K562 (cell line): Measurements from ENCODE around the gene NUP98. TPM values are rescaled to one million over a fixed set of nuclear protein-coding genes. Genes with fewer than 3 reads are reported as not detected.
A peak's percentile ranks its signal among the peaks of the same experiment; 100 is the strongest.

Source experiments
- ATF3 ChIP-seq, 2 experiments: fragments of 450-650 bp in 1 of 2; sonication (generic) in 1 of 2; formaldehyde crosslinking in 1 of 2; IDR thresholded peaks in 1 of 2; conservative IDR thresholded peaks in 1 of 2; 2 replicates each; pipeline versions ENCODE4 v1.6.1 to v1.8.1; 2016 to 2023; ENCODE audit warnings: mild to moderate bottlenecking in 2 of 2, moderate library complexity in 2 of 2, inconsistent platforms in 1 of 2, missing genetic modification reagents in 1 of 2
- ATF6 ChIP-seq: sonication (generic); formaldehyde crosslinking; IDR thresholded peaks from 2 replicates; pipeline ENCODE4 v1.4.0; 2020; ENCODE audit warnings: mild to moderate bottlenecking, missing genetic modification reagents
- BMI1 ChIP-seq: fragments of 150-350 bp; IDR thresholded peaks from 2 replicates; pipeline ENCODE4 v1.6.1; 2014; ENCODE audit warnings: low read length
- CEBPB ChIP-seq: fragments of 450-650 bp; IDR thresholded peaks from 2 replicates; pipeline ENCODE4 v1.6.1; 2016; ENCODE audit warnings: missing genetic modification characterization, missing compliant biosample characterization
- CGGBP1 ChIP-seq: fragments of 250-450 bp; sonication (Bioruptor Pico); IDR thresholded peaks from 2 replicates; pipeline ENCODE4 v1.9.0; 2021; ENCODE audit warnings: mild to moderate bottlenecking
- CTBP1 ChIP-seq: fragments of 450-650 bp; IDR thresholded peaks from 2 replicates; pipeline ENCODE4 v1.6.1; 2016; ENCODE audit warnings: borderline replicate concordance
- GMEB1 ChIP-seq: fragments of 250-450 bp; sonication (Bioruptor Pico); IDR thresholded peaks from 2 replicates; pipeline ENCODE4 v1.4.0; 2020; ENCODE audit warnings: mild to moderate bottlenecking
- HSF4 ChIP-seq: fragments of 250-450 bp; sonication (Bioruptor Pico); IDR thresholded peaks from 2 replicates; pipeline ENCODE4 v2.1.2; 2022; ENCODE audit warnings: mild to moderate bottlenecking, moderate library complexity, borderline replicate concordance
- MAZ ChIP-seq, 2 experiments: fragments of 450-650 bp in 1 of 2; sonication (generic) in 1 of 2; formaldehyde crosslinking; IDR thresholded peaks in 1 of 2; conservative IDR thresholded peaks in 1 of 2; 2 replicates each; pipeline versions ENCODE4 v1.4.0 to v1.5.0; 2020; ENCODE audit warnings: mild to moderate bottlenecking in 1 of 2, missing genetic modification reagents in 1 of 2
- MCM7 ChIP-seq, 2 experiments: fragments of 450-650 bp; IDR thresholded peaks; 2 replicates each; pipeline ENCODE4 v1.6.1; 2016 to 2018
- MXI1 ChIP-seq: IDR thresholded peaks from 2 replicates; pipeline ENCODE4 v1.6.1; 2011; ENCODE audit warnings: low read depth, mild to moderate bottlenecking, improper control_type of control experiment, low read length
- NR3C1 ChIP-seq: sonication (generic); formaldehyde crosslinking; IDR thresholded peaks from 2 replicates; pipeline ENCODE4 v1.8.1; 2022; ENCODE audit warnings: missing genetic modification reagents
- PHF20 ChIP-seq: fragments of 450-650 bp; IDR thresholded peaks from 2 replicates; pipeline ENCODE4 v1.6.1; 2018; ENCODE audit not compliant: partially characterized antibody
- PKNOX1 ChIP-seq: fragments of 450-650 bp; IDR thresholded peaks from 2 replicates; pipeline ENCODE4 v1.6.1; 2016
- RFX1 ChIP-seq: fragments of 450-650 bp; IDR thresholded peaks from 2 replicates; pipeline ENCODE4 v1.6.1; 2016; ENCODE audit warnings: mild to moderate bottlenecking, moderate library complexity
- RFX7 ChIP-seq: fragments of 250-450 bp; sonication (Bioruptor Pico); IDR thresholded peaks from 2 replicates; pipeline ENCODE4 v1.5.1; 2021; ENCODE audit warnings: mild to moderate bottlenecking
- SRSF3 ChIP-seq: fragments of 200-400 bp; formaldehyde crosslinking; IDR thresholded peaks from 2 replicates; pipeline ENCODE4 v1.6.1; 2016; ENCODE audit warnings: mild to moderate bottlenecking, low read length, moderate library complexity; ENCODE audit not compliant: insufficient read depth
- TCF7 ChIP-seq: sonication (generic); IDR thresholded peaks from 2 replicates; pipeline ENCODE4 v1.6.1; 2016; ENCODE audit warnings: antibody characterized with exemption, borderline replicate concordance
- TEAD1 ChIP-seq, 2 experiments: fragments of 450-650 bp in 1 of 2; sonication (generic) in 1 of 2; formaldehyde crosslinking; IDR thresholded peaks; 2 replicates each; pipeline versions ENCODE4 v1.4.0 to v1.8.0; 2020 to 2022; ENCODE audit warnings: mild to moderate bottlenecking in 2 of 2, missing genetic modification reagents in 1 of 2
- ZC3H11A ChIP-seq: IDR thresholded peaks from 2 replicates; pipeline ENCODE4 v1.6.1; 2012; ENCODE audit warnings: low read depth, low read length, improper control_type of control experiment
- ZNF146 ChIP-seq: IDR thresholded peaks from one replicate; pipeline ENCODE4 v1.6.1; 2018; ENCODE audit warnings: missing compliant biosample characterization; ENCODE audit not compliant: unreplicated experiment
- ZNF282 ChIP-seq: sonication (generic); formaldehyde crosslinking; IDR thresholded peaks from 2 replicates; pipeline ENCODE4 v1.8.1; 2023; ENCODE audit warnings: missing genetic modification reagents
- ZNF780A ChIP-seq: fragments of 250-450 bp; sonication (Bioruptor Pico); IDR thresholded peaks from 2 replicates; pipeline ENCODE4 v1.5.0; 2021; ENCODE audit warnings: mild to moderate bottlenecking
- polyA plus RNA-seq, 8 experiments: library from polyadenylated mRNA; depleted of rRNA in 4 of 8; stranded (reverse) in 5 of 8; unstranded in 3 of 8; fragments of >200 nt; fragmentation: Nextera tagmentation in 2 of 8; fragmentation: Illumina TruSeq in 1 of 8; extraction: Ambion mirVana in 2 of 8; extraction: Trizol in 1 of 8; gene quantifications; 2 replicates each; pipeline versions ENCODE4 v1.2.1 to v1.2.3, GENCODE V29; 2011 to 2014; ENCODE audit warnings: inconsistent platforms in 1 of 8, missing spikeins in 1 of 8
- total RNA-seq, 7 experiments: library from RNA; depleted of rRNA in 6 of 7; stranded (reverse); fragments of >200 nt in 6 of 7; fragmentation: Illumina TruSeq in 2 of 7; extraction: Trizol in 2 of 7; gene quantifications; 2 replicates each; pipeline versions ENCODE4 v1.2.1 to v1.2.3, GENCODE V29; 2011 to 2021; ENCODE audit warnings: low replicate concordance in 1 of 7

Gene NUP98
- total and polyA plus RNA-seq, 9 of the 15 experiments (the other 6 are each of a cell fraction or from before 2014, with no cell fraction given), result 45.1 to 196 (median 130) TPM

- TF ChIP-seq HSF4 (CRISPR knock-in tag) (no peak), PHF20 (peak; percentile 82), RFX7 (no peak), CTBP1 (peak; percentile 91), SRSF3 (0 out of 2 replicates have a peak, but pooled peaks have one; percentile 25), CGGBP1 (CRISPR knock-in tag) (peak; percentile 71; the same call in 1 of the 2 replicates), TEAD1 (CRISPR knock-in tag; IDR thresholded peaks at IDR 0.05) (peak in 1 of 2 experiments; percentile 32; a peak in 1 of 4 replicates), PKNOX1 (peak; percentile 100), BMI1 (no peak), ATF3 (IDR thresholded peaks at IDR 0.05) (peak; percentile 100), ATF3 (CRISPR knock-in tag; conservative IDR thresholded peaks at IDR 0.05) (peak; percentile 95), ZC3H11A (0 out of 2 replicates have a peak, but pooled peaks have one; percentile 7), TCF7 (peak; percentile 17), MCM7 (IDR thresholded peaks at IDR 0.05) (no peak), GMEB1 (CRISPR knock-in tag) (peak; percentile 95), ZNF282 (CRISPR knock-in tag) (peak; percentile 62; the same call in 1 of the 2 replicates), CEBPB (tag) (peak; percentile 99), RFX1 (peak; percentile 76), MXI1 (0 out of 2 replicates have a peak, but pooled peaks have one; percentile 32), ZNF146 (CRISPR knock-in tag) (no peak), ATF6 (CRISPR knock-in tag) (0 out of 2 replicates have a peak, but pooled peaks have one; percentile 56), MAZ (CRISPR knock-in tag; conservative IDR thresholded peaks at IDR 0.05 in 1 of 2, IDR thresholded peaks at IDR 0.05 in 1 of 2) (peak; percentile 91 to 96), ZNF780A (CRISPR knock-in tag) (no peak), NR3C1 (CRISPR knock-in tag) (peak; percentile 88; the same call in 1 of the 2 replicates)
These were observed at the start of gene NUP98 (continued) for GRCh38 chr11:3797329-3798090.
